ENCODE measurements around the gene MRPS25. TPM values are rescaled to one million over a fixed set of nuclear protein-coding genes. Genes with fewer than 3 reads are reported as not detected.

Gene MRPS25
- total and polyA plus RNA-seq, 2 donors (not counting 3 experiments of a cell fraction or from before 2014, with no cell fraction given), result 32.5 to 68.7 TPM

- Histone ChIP-seq H3K27me3 (ENCODE audit: control insufficient read depth in 2 of 2, insufficient read depth in 2 of 2, low read length in 2 of 2) (no peaks in the 10 kb centered on the region), H3K27ac (ENCODE audit: insufficient read depth, low read depth, low read length) (no peak overlapping the region), H2AFZ (ENCODE audit: low read depth, low read length) (no peak overlapping the region), H3K9ac (replicated peaks; ENCODE audit: extremely low read depth, insufficient read depth, low read length) (no peak overlapping the region), H3K36me3 (ENCODE audit: control insufficient read depth in 2 of 2, extremely low read depth in 1 of 2, insufficient read depth in 2 of 2, low read length in 2 of 2) (peaks cover 14 to 18% of the 10 kb centered on the region in 2 experiments), H3K4me3 (replicated peaks in 1 of 3; ENCODE audit: insufficient read depth in 1 of 3, low read depth in 1 of 3, low read length in 3 of 3) (no peak overlapping the region), H4K20me1 (replicated peaks; ENCODE audit: control insufficient read depth, extremely low read depth, insufficient read depth, low read length) (no peaks in the 10 kb centered on the region), H3K79me2 (ENCODE audit: control insufficient read depth, insufficient read depth, low read length) (no peaks in the 10 kb centered on the region), H3K4me1 (ENCODE audit: control insufficient read depth, extremely low read depth, insufficient read depth, low read length) (no peaks in the 10 kb centered on the region), H3K9me1 (replicated peaks; ENCODE audit: control insufficient read depth, extremely low read depth, insufficient read depth, low read length) (no peaks in the 10 kb centered on the region), H3K9me3 (replicated peaks; ENCODE audit: control insufficient read depth, insufficient read depth, low read length) (no peaks in the 10 kb centered on the region), H3K4me2 (ENCODE audit: insufficient read depth, low read length) (no peak overlapping the region)
- CTCF ChIA-PET, result interaction anchor here (0.7 to 1.6 kb wide), 3 partner anchors 11 to 418 kb away, joined by 3 to 5 read pairs (median 4); no protein-coding TSS in a partner anchor
- no peak for FAIRE-seq
- POLR2A ChIA-PET, result no interaction called here
- dilution Hi-C loops (cut with MboI; ENCODE audit: extremely low pct_ligation_motif_present, low sequenced_read_pairs), result no loop called here
- intact Hi-C loops (cut with micrococcal nuclease), result no loop called here
- DNase-seq (ENCODE audit: low read depth, low spot score), result no peak
- TF ChIP-seq MYC (IDR thresholded peaks at IDR 0.05; ENCODE audit: low read depth, low read length) (no peak), GATA2 (IDR thresholded peaks at IDR 0.05; ENCODE audit: insufficient read depth, insufficient read length, low read depth, low read length) (no peak), JUN (IDR thresholded peaks at IDR 0.05; ENCODE audit: borderline replicate concordance, insufficient read depth, insufficient read length, low read depth) (no peak), POLR2AphosphoS5 (IDR thresholded peaks at IDR 0.05; ENCODE audit: insufficient read depth, low read depth, low read length) (no peak), CTCF (IDR thresholded peaks at IDR 0.05; ENCODE audit: extremely low read depth in 1 of 2, insufficient read depth in 1 of 2, low read depth in 1 of 2, low read length in 2 of 2) (no peak), POLR2A (IDR thresholded peaks at IDR 0.05; ENCODE audit: low read depth, low read length) (no peak), MAX (IDR thresholded peaks at IDR 0.05; ENCODE audit: insufficient read depth, insufficient read length) (no peak), EZH2 (IDR thresholded peaks at IDR 0.05; ENCODE audit: borderline replicate concordance, low read depth, low read length, severe bottlenecking) (no peak), FOS (IDR thresholded peaks at IDR 0.05; ENCODE audit: borderline replicate concordance, insufficient read depth, low read length) (no peak)
- BruUV-seq (replicated peaks), result no TSS peak
Measured at GRCh38 chr3:15091575-15091974, 26.5 kb upstream of the MRPS25 start.

Measured in endothelial cell of umbilical vein (primary cell).